Stomach (tissue), 9 donors: ENCODE data around the gene TAT. TPM values are rescaled to one million over a fixed set of nuclear protein-coding genes. Genes with fewer than 3 reads are reported as not detected.
"Not testable (repeated sequence)": the region's sequence is repeated elsewhere in the genome, so short reads cannot be mapped to it uniquely, and the experiment has no call there.

Experiments used
- DNase-seq, 2 donors: peaks; one replicate each; pipeline versions ENCODE4 v3.0.0 to v3.0.0-alpha.2; 2013 to 2019
- H3K27ac ChIP-seq, 5 donors: fragments of 200-600 bp in 4 of 5; sonication (generic) in 4 of 5; one replicate each; pipeline ENCODE4 v1.5.1; 2013 to 2019; ENCODE audit warnings: mild to moderate bottlenecking in 1 of 5, moderate library complexity in 1 of 5
- H3K27me3 ChIP-seq, 3 donors: fragments of 200-600 bp; sonication (generic); one replicate each; pipeline ENCODE4 v1.5.1; 2017 to 2019; ENCODE audit warnings: mixed run types in 1 of 3
- H3K36me3 ChIP-seq, 4 donors: fragments of 200-600 bp; sonication (generic); 1 replicate in 3 of 4; 2 replicates in 1 of 4; pipeline ENCODE4 v1.5.1; 2016 to 2019
- H3K4me1 ChIP-seq, 4 donors: fragments of 200-600 bp; sonication (generic); one replicate each; pipeline ENCODE4 v1.5.1; 2016 to 2019
- H3K4me3 ChIP-seq, 4 donors: fragments of 200-600 bp; sonication (generic) in 3 of 4; one replicate each; pipeline ENCODE4 v1.5.1; 2016 to 2019; ENCODE audit warnings: mild to moderate bottlenecking in 1 of 4
- H3K9me3 ChIP-seq, 4 donors: fragments of 200-600 bp; sonication (generic); one replicate each; pipeline ENCODE4 v1.5.1; 2016 to 2019
- CTCF ChIP-seq, 7 experiments: fragments of 450-650 bp in 4 of 7; fragments of 200-600 bp in 3 of 7; sonication (generic) in 3 of 7; IDR thresholded peaks; one replicate each; pipeline ENCODE4 v1.5.1; 2016 to 2019; ENCODE audit warnings: antibody characterized with exemption in 7 of 7, control low read depth in 2 of 7, mild to moderate bottlenecking in 1 of 7
- EP300 ChIP-seq: sonication (generic); formaldehyde crosslinking; IDR thresholded peaks from one replicate; pipeline ENCODE4 v1.6.1; 2017; ENCODE audit warnings: antibody characterized with exemption
- POLR2A ChIP-seq, 4 donors: fragments of 450-650 bp; IDR thresholded peaks; one replicate each; pipeline ENCODE4 v1.6.1; 2016; ENCODE audit warnings: antibody characterized with exemption in 4 of 4, control low read depth in 2 of 4, mild to moderate bottlenecking in 1 of 4, moderate library complexity in 1 of 4
- POLR2AphosphoS5 ChIP-seq, 3 donors: sonication (generic); formaldehyde crosslinking; IDR thresholded peaks; one replicate each; pipeline ENCODE4 v1.6.1; 2016; ENCODE audit warnings: antibody characterized with exemption in 3 of 3
- WGBS, 5 donors: extraction: QIAGEN DNeasy Blood & Tissue Kit in 3 of 5; methylation state at CpG; one replicate each; pipeline versions ENCODE4 v1.1.5 to v1.1.7; 2013 to 2018; 5-methylcytosine and 5-hydroxymethylcytosine counted together
- intact Hi-C: fragments of 100-400 bp; cut with DNase I; formaldehyde crosslinking; loops from one replicate; pipeline ENCODE4 v1.15.1; 2023; ENCODE audit warnings: low total_unique reads
- polyA plus RNA-seq, 3 donors: library from polyadenylated mRNA; stranded (reverse); fragments of 200-250 nt; gene quantifications; one replicate each; pipeline ENCODE4 v1.2.3, GENCODE V29; 2013
- total RNA-seq, 5 donors: library from RNA; depleted of rRNA; stranded (reverse); fragments of >200 nt; gene quantifications; one replicate each; pipeline versions ENCODE4 v1.1.0 to v1.2.3, GENCODE V29; 2014 to 2016
- donor health status: healthy with polysubstance abuse.
- donor health status: Bipolar disorder and iron deficiency.
- donor health status: healthy.

TAT gene
- total and polyA plus RNA-seq, 8 donors, result not detected

GRCh38 chr16:71585318-71585703 lies 8.4 kb upstream of the TAT start:
- DNase-seq, result no peak
- intact Hi-C loops, result no loop called here

DNA sequence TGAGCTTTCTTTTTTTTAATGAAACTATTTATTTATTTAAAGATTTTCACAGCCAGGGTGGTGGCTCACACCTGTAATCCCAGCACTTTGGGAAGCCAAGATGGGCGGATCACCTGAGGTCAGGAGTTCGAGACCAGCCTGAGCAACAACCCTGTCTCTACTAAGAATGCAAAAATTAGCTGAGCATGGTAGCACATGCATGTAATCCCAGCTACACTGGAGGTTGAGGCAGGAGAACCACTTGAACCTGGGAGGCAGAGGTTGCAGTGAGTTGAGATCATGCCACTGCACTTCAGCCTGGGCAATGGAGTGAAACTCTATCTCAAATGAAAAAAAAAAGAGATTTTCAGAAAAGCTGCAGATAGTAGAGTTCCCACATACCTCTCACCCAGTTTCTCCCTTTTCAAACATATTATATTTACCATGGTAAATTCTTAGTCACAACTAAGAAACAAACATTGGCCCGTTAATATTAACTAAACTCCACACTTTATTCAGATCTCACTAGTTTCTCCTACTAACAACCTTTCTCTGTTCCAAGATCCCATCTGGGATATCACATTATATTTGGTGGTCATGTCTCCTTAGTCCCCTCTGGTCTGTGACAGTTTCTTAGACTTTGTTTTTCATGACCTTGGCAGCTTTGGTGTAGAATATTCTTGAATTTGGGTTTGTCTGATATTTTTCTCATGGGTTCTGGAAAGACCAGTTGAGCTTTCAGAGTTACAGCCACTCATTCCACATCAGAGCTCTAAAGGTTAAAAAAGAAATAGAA lies 7.8 kb upstream of the TAT start:
- Histone ChIP-seq H3K9me3 (no peaks in the 10 kb centered on the region), H3K4me3 (no peak overlapping the region), H3K36me3 (no peaks in the 10 kb centered on the region), H3K27me3 (peaks cover 0 to 7% (median 0%) of the 10 kb centered on the region in 3 donors), H3K4me1 (no peaks in the 10 kb centered on the region), H3K27ac (no peak overlapping the region)
- 72 to 85% (median 81%) methylated on average over 3 of the region's 3 CpGs for WGBS, 5 donors
- intact Hi-C loops, result no loop called here
- DNase-seq, result no peak
- TF ChIP-seq POLR2A (IDR thresholded peaks at IDR 0.05), result no peak
- TF ChIP-seq POLR2AphosphoS5 (IDR thresholded peaks at IDR 0.05), result no peak
- no peak for TF ChIP-seq EP300
- no peak for TF ChIP-seq CTCF (IDR thresholded peaks at IDR 0.05)

More at GRCh38 chr16:71585318-71585703, 8.4 kb upstream of the TAT start:
- 19 to 35% (median 29%) methylated on average over 4 of the region's 4 CpGs for WGBS, 5 donors
- H3K36me3 ChIP-seq, result no peaks in the 10 kb centered on the region
- TF ChIP-seq EP300, result no peak
- no peak for TF ChIP-seq POLR2A (IDR thresholded peaks at IDR 0.05)
- TF ChIP-seq POLR2AphosphoS5 (IDR thresholded peaks at IDR 0.05), result no peak
- TF ChIP-seq CTCF (IDR thresholded peaks at IDR 0.05), result no peak
- H3K9me3 ChIP-seq, result no peaks in the 10 kb centered on the region
- H3K4me1 ChIP-seq, result no peaks in the 10 kb centered on the region
- no peak overlapping the region for H3K27ac ChIP-seq
- H3K4me3 ChIP-seq, result no peak overlapping the region
- H3K27me3 ChIP-seq, result peaks cover 0 to 7% (median 0%) of the 10 kb centered on the region in 3 donors

DNA sequence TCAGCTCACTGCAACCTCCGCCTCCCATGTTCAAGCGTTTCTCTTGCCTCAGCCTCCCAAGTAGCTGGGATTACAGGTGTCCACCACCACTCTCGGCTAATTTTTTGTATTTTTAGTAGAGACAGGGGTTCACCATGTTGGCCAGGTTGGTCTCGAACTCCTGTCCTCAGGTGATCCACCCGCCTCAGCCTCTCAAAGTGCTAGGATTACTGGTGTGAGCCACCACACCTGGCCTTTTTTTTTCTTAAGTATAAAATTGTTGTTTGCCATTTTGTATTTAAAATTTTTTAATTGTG lies 5.6 kb upstream of the TAT start:
- intact Hi-C loops, H3K4me1 ChIP-seq, H3K36me3 ChIP-seq, H3K27ac ChIP-seq, DNase-seq, H3K27me3 ChIP-seq, H3K4me3 ChIP-seq, H3K9me3 ChIP-seq: not testable (repeated sequence)
- WGBS, 5 donors, result 90 to 93% (median 91%) methylated on average over 5 of the region's 5 CpGs

GRCh38 chr16:71574702-71575101 lies 2.2 kb downstream of the TAT start:
- no peak overlapping the region for H3K4me3 ChIP-seq
- no peaks in the 10 kb centered on the region for H3K4me1 ChIP-seq
- no peaks in the 10 kb centered on the region for H3K9me3 ChIP-seq
- H3K27ac ChIP-seq, result no peak overlapping the region
- DNase-seq, result no peak
- TF ChIP-seq CTCF (IDR thresholded peaks at IDR 0.05), result no peak
- TF ChIP-seq POLR2AphosphoS5 (IDR thresholded peaks at IDR 0.05), result no peak
- TF ChIP-seq POLR2A (IDR thresholded peaks at IDR 0.05), result no peak
- TF ChIP-seq EP300, result no peak
- intact Hi-C loops, result no loop called here
- H3K36me3 ChIP-seq, result no peaks in the 10 kb centered on the region
- H3K27me3 ChIP-seq, result peaks cover 0 to 6% (median 0%) of the 10 kb centered on the region in 3 donors

- H3K27ac ChIP-seq, result no peak overlapping the region
- H3K4me1 ChIP-seq, result no peaks in the 10 kb centered on the region
- H3K4me3 ChIP-seq, result no peak overlapping the region
- WGBS, 5 donors, result 73 to 86% (median 82%) methylated on average over 5 of the region's 5 CpGs
- TF ChIP-seq POLR2AphosphoS5 (IDR thresholded peaks at IDR 0.05) (no peak), EP300 (no peak), CTCF (IDR thresholded peaks at IDR 0.05) (no peak), POLR2A (IDR thresholded peaks at IDR 0.05) (no peak)
- intact Hi-C loops, result no loop called here
- DNase-seq, result no peak
- H3K27me3 ChIP-seq, result peaks cover 0 to 6% (median 0%) of the 10 kb centered on the region in 3 donors
- no peaks in the 10 kb centered on the region for H3K9me3 ChIP-seq
- no peaks in the 10 kb centered on the region for H3K36me3 ChIP-seq
These were observed 3.4 kb downstream of the TAT start for GRCh38 chr16:71573387-71574094.
